ENCODE data around the gene SLX4IP. TPM values are rescaled to one million over a fixed set of nuclear protein-coding genes. Genes with fewer than 3 reads are reported as not detected.

Gene SLX4IP
- total RNA-seq, 1 donor from 2014 or later, result 3.1 TPM

DNA sequence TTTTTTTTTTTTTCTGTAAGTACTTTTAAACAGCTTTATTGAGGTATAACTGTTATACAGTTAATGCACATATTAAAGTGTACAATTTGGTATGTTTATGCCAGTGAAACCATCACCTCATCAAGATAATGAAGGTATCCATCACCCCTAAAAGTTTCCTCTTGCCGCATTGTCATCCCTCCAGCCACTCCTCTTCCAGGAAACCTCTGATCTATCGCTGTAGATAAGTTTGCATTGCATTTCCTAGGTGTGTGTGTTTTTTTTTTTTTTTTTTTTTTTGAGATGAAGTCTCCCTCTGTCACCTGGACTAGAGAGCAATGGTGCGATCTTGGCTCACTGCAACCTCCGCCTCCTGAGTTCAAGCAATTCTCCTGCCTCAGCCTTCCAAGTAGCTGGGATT is 3.1 kb downstream of the SLX4IP start:
- Histone ChIP-seq H3K27me3 (ENCODE audit: low read depth) (no peaks in the 10 kb centered on the region), H3K4me3 (no peak overlapping the region), H3K36me3 (no peaks in the 10 kb centered on the region), H3K4me1 (peaks cover 15% of the 10 kb centered on the region), H3K27ac (replicated peaks) (no peak overlapping the region), H3K9me3 (replicated peaks) (no peaks in the 10 kb centered on the region)
- no peak for DNase-seq
- TF ChIP-seq, protein P1, sequence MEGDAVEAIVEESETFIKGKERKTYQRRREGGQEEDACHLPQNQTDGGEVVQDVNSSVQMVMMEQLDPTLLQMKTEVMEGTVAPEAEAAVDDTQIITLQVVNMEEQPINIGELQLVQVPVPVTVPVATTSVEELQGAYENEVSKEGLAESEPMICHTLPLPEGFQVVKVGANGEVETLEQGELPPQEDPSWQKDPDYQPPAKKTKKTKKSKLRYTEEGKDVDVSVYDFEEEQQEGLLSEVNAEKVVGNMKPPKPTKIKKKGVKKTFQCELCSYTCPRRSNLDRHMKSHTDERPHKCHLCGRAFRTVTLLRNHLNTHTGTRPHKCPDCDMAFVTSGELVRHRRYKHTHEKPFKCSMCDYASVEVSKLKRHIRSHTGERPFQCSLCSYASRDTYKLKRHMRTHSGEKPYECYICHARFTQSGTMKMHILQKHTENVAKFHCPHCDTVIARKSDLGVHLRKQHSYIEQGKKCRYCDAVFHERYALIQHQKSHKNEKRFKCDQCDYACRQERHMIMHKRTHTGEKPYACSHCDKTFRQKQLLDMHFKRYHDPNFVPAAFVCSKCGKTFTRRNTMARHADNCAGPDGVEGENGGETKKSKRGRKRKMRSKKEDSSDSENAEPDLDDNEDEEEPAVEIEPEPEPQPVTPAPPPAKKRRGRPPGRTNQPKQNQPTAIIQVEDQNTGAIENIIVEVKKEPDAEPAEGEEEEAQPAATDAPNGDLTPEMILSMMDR (IDR thresholded peaks at IDR 0.05; ENCODE audit: borderline replicate concordance), result no peak
- intact Hi-C loops (cut with micrococcal nuclease), result no loop called here

DNA sequence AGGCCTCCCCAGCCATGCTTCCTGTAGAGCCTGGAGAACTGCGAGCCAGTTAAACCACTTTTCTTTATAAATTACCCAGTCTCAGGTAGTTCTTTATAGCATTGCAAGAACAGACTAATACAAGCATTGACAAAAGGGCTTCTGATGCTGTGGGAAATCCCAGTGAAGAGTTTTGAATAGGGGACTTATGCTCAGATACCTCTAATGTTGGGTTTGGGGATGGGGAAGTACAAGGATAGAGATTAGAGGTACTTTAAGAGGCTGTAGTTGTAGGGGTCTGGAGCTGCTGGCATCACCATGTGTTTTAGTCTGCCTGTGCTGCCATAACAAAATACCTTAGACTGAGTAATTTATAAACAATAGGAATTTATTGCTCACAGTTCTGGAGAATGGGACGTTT is 8.8 kb downstream of the SLX4IP start:
- Histone ChIP-seq H3K4me3 (no peak overlapping the region), H3K4me1 (no peaks in the 10 kb centered on the region), H3K27me3 (ENCODE audit: low read depth) (no peaks in the 10 kb centered on the region), H3K36me3 (no peaks in the 10 kb centered on the region), H3K27ac (replicated peaks) (no peak overlapping the region), H3K9me3 (replicated peaks) (no peaks in the 10 kb centered on the region)
- intact Hi-C loops (cut with micrococcal nuclease), result no loop called here
- TF ChIP-seq, protein P1 (IDR thresholded peaks at IDR 0.05; ENCODE audit: borderline replicate concordance), result no peak
- no peak for DNase-seq

DNA sequence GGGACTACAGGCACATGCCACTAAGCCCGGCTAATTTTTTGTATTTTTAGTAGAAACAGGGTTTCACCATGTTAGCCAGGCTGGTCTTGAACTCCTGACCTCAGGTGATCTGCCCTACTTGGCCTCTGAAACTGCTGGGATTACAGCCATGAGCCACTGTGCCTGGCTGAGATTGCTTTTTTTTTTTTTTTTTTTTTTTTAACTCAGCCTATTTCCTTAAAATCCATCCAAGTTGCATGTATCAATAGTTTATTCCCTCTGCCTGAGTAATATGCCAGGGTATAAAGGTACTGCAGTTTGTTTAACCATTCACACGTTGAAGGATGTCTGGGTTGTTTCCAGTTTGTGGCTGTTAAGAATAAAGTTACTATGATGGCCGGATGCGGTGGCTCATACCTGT is 10.7 kb downstream of the SLX4IP start:
- no peaks in the 10 kb centered on the region for H3K36me3 ChIP-seq
- intact Hi-C loops (cut with micrococcal nuclease), result no loop called here
- H3K27me3 ChIP-seq (ENCODE audit: low read depth), result no peaks in the 10 kb centered on the region
- no peak overlapping the region for H3K27ac ChIP-seq (replicated peaks)
- no peak for DNase-seq
- H3K9me3 ChIP-seq (replicated peaks), result no peaks in the 10 kb centered on the region
- H3K4me1 ChIP-seq, result no peaks in the 10 kb centered on the region
- no peak overlapping the region for H3K4me3 ChIP-seq
- TF ChIP-seq, protein P1 (IDR thresholded peaks at IDR 0.05; ENCODE audit: borderline replicate concordance), result no peak

DNA sequence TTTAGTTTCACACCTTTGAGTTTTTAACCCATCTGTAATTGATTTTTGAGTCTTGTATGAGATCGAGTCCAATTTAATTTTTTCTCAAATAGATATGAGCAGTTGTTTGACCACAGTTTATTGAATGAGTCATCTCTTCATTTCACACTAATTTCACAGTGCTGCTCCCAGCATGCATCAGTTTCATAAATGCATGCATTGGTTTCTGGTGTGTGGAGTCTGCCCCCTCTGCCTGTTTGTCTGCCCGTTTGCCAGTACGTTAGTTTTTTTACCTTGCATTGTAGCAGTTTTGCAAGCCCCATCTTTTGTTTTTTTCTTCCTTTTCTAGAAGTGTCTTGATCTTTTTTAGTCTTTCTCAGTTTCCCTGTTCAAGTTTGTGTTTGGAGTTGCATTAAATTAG is 11.9 kb downstream of the SLX4IP start:
- Histone ChIP-seq H3K4me1 (no peaks in the 10 kb centered on the region), H3K36me3 (no peaks in the 10 kb centered on the region), H3K4me3 (no peak overlapping the region), H3K27me3 (ENCODE audit: low read depth) (no peaks in the 10 kb centered on the region), H3K27ac (replicated peaks) (no peak overlapping the region), H3K9me3 (replicated peaks) (no peaks in the 10 kb centered on the region)
- intact Hi-C loops (cut with micrococcal nuclease), result no loop called here
- no peak for DNase-seq
- TF ChIP-seq, protein P1 (IDR thresholded peaks at IDR 0.05; ENCODE audit: borderline replicate concordance), result no peak

DNA sequence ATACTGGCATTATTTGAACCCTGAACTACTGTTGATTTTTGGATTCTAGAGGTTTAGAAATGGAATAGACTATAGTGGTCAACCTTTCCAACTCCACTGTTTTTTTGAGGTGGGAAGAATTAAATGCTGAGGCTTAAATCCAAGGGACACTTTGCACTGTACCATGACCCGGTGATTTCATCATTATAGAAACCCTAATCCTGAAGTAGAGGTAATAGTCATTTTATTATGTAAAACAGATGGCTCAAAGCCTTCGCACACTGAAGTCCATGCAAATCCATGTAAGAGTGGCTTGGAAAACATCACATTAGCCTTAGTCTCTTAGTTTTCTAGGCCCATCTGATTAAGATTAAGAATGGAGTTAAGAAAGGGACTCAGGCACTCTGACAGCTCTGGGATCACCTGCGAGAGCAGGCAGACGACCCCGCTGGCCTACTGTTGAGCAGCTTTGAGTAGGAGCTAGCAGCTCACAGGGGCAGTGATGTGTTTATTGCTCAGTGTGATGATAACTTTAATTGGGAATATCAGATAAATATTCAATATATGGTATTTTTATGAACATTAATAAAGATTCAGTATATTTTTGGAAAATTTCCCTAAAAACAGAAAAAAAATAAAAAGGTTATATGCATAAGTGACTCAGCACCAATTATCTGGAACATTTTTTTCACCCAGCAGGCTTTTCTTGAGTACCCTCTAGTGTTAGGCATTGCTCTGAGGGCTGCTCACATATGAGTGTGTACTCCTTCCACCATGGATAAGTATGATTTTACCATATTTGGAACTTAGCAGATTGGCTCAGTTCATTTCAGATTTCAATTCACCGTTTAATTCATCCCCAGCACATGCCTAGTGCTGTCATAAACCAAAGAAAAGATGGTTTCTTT is 13.4 kb downstream of the SLX4IP start:
- H3K9me3 ChIP-seq (replicated peaks), result no peaks in the 10 kb centered on the region

More for the DNA sequence above, 13.4 kb downstream of the SLX4IP start:
- Histone ChIP-seq H3K27ac (replicated peaks) (no peak overlapping the region), H3K27me3 (ENCODE audit: low read depth) (no peaks in the 10 kb centered on the region), H3K36me3 (no peaks in the 10 kb centered on the region), H3K4me3 (no peak overlapping the region), H3K4me1 (no peaks in the 10 kb centered on the region)
- TF ChIP-seq, protein P1 (IDR thresholded peaks at IDR 0.05; ENCODE audit: borderline replicate concordance), result no peak
- no peak for DNase-seq
- intact Hi-C loops (cut with micrococcal nuclease), result no loop called here

All from left ventricle myocardium inferior (tissue), 1 donor.